ENCODE data around the gene SH2B2.
"Not testable (repeated sequence)": the region's sequence is repeated elsewhere in the genome, so short reads cannot be mapped to it uniquely, and the experiment has no call there.

Gene SH2B2

GRCh38 chr7:102323914-102324195 is 37.2 kb downstream of the SH2B2 start:
- Histone ChIP-seq H3K9me3 (ENCODE audit: insufficient read depth, low read length, severe bottlenecking) (no peaks in the 10 kb centered on the region), H3K36me3 (ENCODE audit: insufficient read depth, low read length) (no peaks in the 10 kb centered on the region), H3K4me1 (ENCODE audit: insufficient read depth, low read length) (no peaks in the 10 kb centered on the region), H3K4me2 (ENCODE audit: insufficient read depth, low read length) (no peak overlapping the region), H3K27me3 (ENCODE audit: insufficient read depth, low read length, poor library complexity) (no peaks in the 10 kb centered on the region), H3K4me3 (ENCODE audit: low read depth in 1 of 2, low read length in 2 of 2) (no peak overlapping the region), H2AFZ (ENCODE audit: low read depth, low read length) (no peak overlapping the region), H3K79me2 (ENCODE audit: insufficient read depth, low read length) (no peaks in the 10 kb centered on the region), H4K20me1 (ENCODE audit: insufficient read depth, low read length) (no peaks in the 10 kb centered on the region), H3K9ac (ENCODE audit: low read depth, low read length) (no peak overlapping the region), H3K27ac (ENCODE audit: low read length) (no peak overlapping the region)
- no peak for DNase-seq
- TF ChIP-seq CTCF (IDR thresholded peaks at IDR 0.05; ENCODE audit: borderline replicate concordance, extremely low read depth, low read length, poor library complexity, severe bottlenecking): no peak
- TF ChIP-seq EZH2 (IDR thresholded peaks at IDR 0.05; ENCODE audit: borderline replicate concordance, low read depth, low read length, severe bottlenecking): no peak
- no peak for ATAC-seq (ENCODE audit: insufficient read depth, low read depth)

GRCh38 chr7:102325106-102325505 is 38.4 kb downstream of the SH2B2 start:
- not testable (repeated sequence) for H3K36me3 ChIP-seq (ENCODE audit: insufficient read depth, low read length); DNase-seq; H3K27me3 ChIP-seq (ENCODE audit: insufficient read depth, low read length, poor library complexity); H2AFZ ChIP-seq (ENCODE audit: low read depth, low read length); H3K27ac ChIP-seq (ENCODE audit: low read length); H3K9ac ChIP-seq (ENCODE audit: low read depth, low read length); H3K9me3 ChIP-seq (ENCODE audit: insufficient read depth, low read length, severe bottlenecking); ATAC-seq (ENCODE audit: insufficient read depth, low read depth); H3K4me1 ChIP-seq (ENCODE audit: insufficient read depth, low read length); H4K20me1 ChIP-seq (ENCODE audit: insufficient read depth, low read length); H3K79me2 ChIP-seq (ENCODE audit: insufficient read depth, low read length); H3K4me2 ChIP-seq (ENCODE audit: insufficient read depth, low read length); H3K4me3 ChIP-seq (ENCODE audit: low read depth in 1 of 2, low read length in 2 of 2)

GRCh38 chr7:102326157-102326889 is 39.7 kb downstream of the SH2B2 start:
- Histone ChIP-seq H3K36me3 (ENCODE audit: insufficient read depth, low read length) (no peaks in the 10 kb centered on the region), H3K27me3 (ENCODE audit: insufficient read depth, low read length, poor library complexity) (no peaks in the 10 kb centered on the region), H3K4me3 (ENCODE audit: low read depth in 1 of 2, low read length in 2 of 2) (no peak overlapping the region), H3K9ac (ENCODE audit: low read depth, low read length) (no peak overlapping the region), H2AFZ (ENCODE audit: low read depth, low read length) (no peak overlapping the region), H3K9me3 (ENCODE audit: insufficient read depth, low read length, severe bottlenecking) (no peaks in the 10 kb centered on the region), H3K4me2 (ENCODE audit: insufficient read depth, low read length) (no peak overlapping the region), H4K20me1 (ENCODE audit: insufficient read depth, low read length) (no peaks in the 10 kb centered on the region), H3K79me2 (ENCODE audit: insufficient read depth, low read length) (no peaks in the 10 kb centered on the region), H3K4me1 (ENCODE audit: insufficient read depth, low read length) (no peaks in the 10 kb centered on the region), H3K27ac (ENCODE audit: low read length) (no peak overlapping the region)
- ATAC-seq (ENCODE audit: insufficient read depth, low read depth) (no peak), DNase-seq (no peak)
- no peak for TF ChIP-seq CTCF (IDR thresholded peaks at IDR 0.05; ENCODE audit: borderline replicate concordance, extremely low read depth, low read length, poor library complexity, severe bottlenecking)

- H3K27ac ChIP-seq (ENCODE audit: low read length); DNase-seq; H4K20me1 ChIP-seq (ENCODE audit: insufficient read depth, low read length); H3K79me2 ChIP-seq (ENCODE audit: insufficient read depth, low read length); H3K4me3 ChIP-seq (ENCODE audit: low read depth in 1 of 2, low read length in 2 of 2); H2AFZ ChIP-seq (ENCODE audit: low read depth, low read length); H3K9me3 ChIP-seq (ENCODE audit: insufficient read depth, low read length, severe bottlenecking); H3K4me1 ChIP-seq (ENCODE audit: insufficient read depth, low read length); H3K4me2 ChIP-seq (ENCODE audit: insufficient read depth, low read length); ATAC-seq (ENCODE audit: insufficient read depth, low read depth); H3K9ac ChIP-seq (ENCODE audit: low read depth, low read length); H3K27me3 ChIP-seq (ENCODE audit: insufficient read depth, low read length, poor library complexity); H3K36me3 ChIP-seq (ENCODE audit: insufficient read depth, low read length): not testable (repeated sequence)
Measured at GRCh38 chr7:102327183-102327582, 40.5 kb downstream of the SH2B2 start.

GRCh38 chr7:102328863-102329262 is 42.2 kb downstream of the SH2B2 start:
- H3K27me3 ChIP-seq (ENCODE audit: insufficient read depth, low read length, poor library complexity); H3K9me3 ChIP-seq (ENCODE audit: insufficient read depth, low read length, severe bottlenecking); H3K9ac ChIP-seq (ENCODE audit: low read depth, low read length); DNase-seq; H3K4me3 ChIP-seq (ENCODE audit: low read depth in 1 of 2, low read length in 2 of 2); H3K4me1 ChIP-seq (ENCODE audit: insufficient read depth, low read length); H3K36me3 ChIP-seq (ENCODE audit: insufficient read depth, low read length); H3K79me2 ChIP-seq (ENCODE audit: insufficient read depth, low read length); H3K4me2 ChIP-seq (ENCODE audit: insufficient read depth, low read length); H2AFZ ChIP-seq (ENCODE audit: low read depth, low read length); H3K27ac ChIP-seq (ENCODE audit: low read length); H4K20me1 ChIP-seq (ENCODE audit: insufficient read depth, low read length); ATAC-seq (ENCODE audit: insufficient read depth, low read depth): not testable (repeated sequence)

GRCh38 chr7:102329366-102329765 is 42.7 kb downstream of the SH2B2 start:
- not testable (repeated sequence) for H3K9me3 ChIP-seq (ENCODE audit: insufficient read depth, low read length, severe bottlenecking); H3K36me3 ChIP-seq (ENCODE audit: insufficient read depth, low read length); H3K27ac ChIP-seq (ENCODE audit: low read length); ATAC-seq (ENCODE audit: insufficient read depth, low read depth); H3K4me3 ChIP-seq (ENCODE audit: low read depth in 1 of 2, low read length in 2 of 2); H3K79me2 ChIP-seq (ENCODE audit: insufficient read depth, low read length); H3K9ac ChIP-seq (ENCODE audit: low read depth, low read length); H4K20me1 ChIP-seq (ENCODE audit: insufficient read depth, low read length); H3K27me3 ChIP-seq (ENCODE audit: insufficient read depth, low read length, poor library complexity); H3K4me1 ChIP-seq (ENCODE audit: insufficient read depth, low read length); H3K4me2 ChIP-seq (ENCODE audit: insufficient read depth, low read length); H2AFZ ChIP-seq (ENCODE audit: low read depth, low read length); DNase-seq

Measured in DND-41 (cell line).